ENCODE measurements around the gene CSTPP1. TPM values are rescaled to one million over a fixed set of nuclear protein-coding genes. Genes with fewer than 3 reads are reported as not detected.

Gene CSTPP1
- total RNA-seq, 4 donors from 2014 or later = 13.3 to 26.4 (median 19.1) TPM

DNA sequence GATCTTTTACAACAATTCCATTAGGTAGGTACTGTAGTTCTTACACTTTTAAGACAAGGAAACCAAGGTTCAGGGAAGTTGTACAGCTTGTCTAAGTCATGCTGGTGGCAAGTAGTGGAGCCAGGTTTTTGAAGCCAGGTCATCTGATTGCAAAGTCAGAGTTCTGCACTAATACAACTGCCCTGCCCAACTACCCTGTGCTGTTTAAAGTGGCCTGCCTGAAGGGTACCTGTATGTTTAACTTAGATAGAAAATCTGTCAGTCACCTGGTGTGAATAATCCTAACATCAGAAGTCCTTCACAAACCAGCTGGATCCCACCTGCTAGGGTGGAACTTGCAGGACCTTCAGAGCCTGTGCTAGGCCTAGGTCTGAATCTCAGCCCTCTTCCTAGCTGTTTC lies 195.9 kb downstream of the CSTPP1 start:
- TF ChIP-seq, protein P1, sequence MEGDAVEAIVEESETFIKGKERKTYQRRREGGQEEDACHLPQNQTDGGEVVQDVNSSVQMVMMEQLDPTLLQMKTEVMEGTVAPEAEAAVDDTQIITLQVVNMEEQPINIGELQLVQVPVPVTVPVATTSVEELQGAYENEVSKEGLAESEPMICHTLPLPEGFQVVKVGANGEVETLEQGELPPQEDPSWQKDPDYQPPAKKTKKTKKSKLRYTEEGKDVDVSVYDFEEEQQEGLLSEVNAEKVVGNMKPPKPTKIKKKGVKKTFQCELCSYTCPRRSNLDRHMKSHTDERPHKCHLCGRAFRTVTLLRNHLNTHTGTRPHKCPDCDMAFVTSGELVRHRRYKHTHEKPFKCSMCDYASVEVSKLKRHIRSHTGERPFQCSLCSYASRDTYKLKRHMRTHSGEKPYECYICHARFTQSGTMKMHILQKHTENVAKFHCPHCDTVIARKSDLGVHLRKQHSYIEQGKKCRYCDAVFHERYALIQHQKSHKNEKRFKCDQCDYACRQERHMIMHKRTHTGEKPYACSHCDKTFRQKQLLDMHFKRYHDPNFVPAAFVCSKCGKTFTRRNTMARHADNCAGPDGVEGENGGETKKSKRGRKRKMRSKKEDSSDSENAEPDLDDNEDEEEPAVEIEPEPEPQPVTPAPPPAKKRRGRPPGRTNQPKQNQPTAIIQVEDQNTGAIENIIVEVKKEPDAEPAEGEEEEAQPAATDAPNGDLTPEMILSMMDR (IDR thresholded peaks at IDR 0.05) = no peak
- no peak for TF ChIP-seq POLR2AphosphoS5 (IDR thresholded peaks at IDR 0.05)
- no peak for TF ChIP-seq EP300 (IDR thresholded peaks at IDR 0.05)
- TF ChIP-seq POLR2A (IDR thresholded peaks at IDR 0.05; ENCODE audit: low read depth) = no peak
- Histone ChIP-seq H3K36me3 (peaks cover 1 to 8% (median 5%) of the 10 kb centered on the region in 4 donors), H3K4me3 (no peak overlapping the region), H3K4me1 (no peaks in the 10 kb centered on the region), H3K27ac (replicated peaks in 1 of 4) (no peak overlapping the region), H3K9me3 (no peaks in the 10 kb centered on the region), H3K27me3 (no peaks in the 10 kb centered on the region)
- intact Hi-C loops (cut with DNase I) = no loop called here
- no peak for DNase-seq (ENCODE audit: extremely low spot score)

DNA sequence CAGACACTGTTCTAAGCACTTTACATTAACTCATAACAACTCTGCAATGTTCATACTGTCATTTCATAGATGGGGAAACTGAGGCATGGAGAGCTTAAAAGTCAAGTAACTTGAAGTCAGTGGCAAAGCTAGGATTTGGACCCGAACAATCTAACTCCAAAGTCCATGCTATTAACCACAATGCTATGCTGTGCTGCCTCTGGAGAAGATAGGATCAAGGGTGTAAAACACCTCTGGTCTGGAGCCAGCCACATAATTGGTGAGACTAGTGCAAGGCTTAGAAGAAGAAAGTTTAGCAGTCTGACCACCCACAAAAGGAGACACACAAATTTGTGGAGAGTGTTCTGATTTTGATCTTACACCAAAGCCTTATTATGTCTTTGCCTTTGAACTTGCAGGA lies 196.4 kb downstream of the CSTPP1 start:
- no peaks in the 10 kb centered on the region for H3K4me1 ChIP-seq
- H3K9me3 ChIP-seq = no peaks in the 10 kb centered on the region
- 100% methylated on average over 1 of the region's 1 CpG for WGBS
- no peak for DNase-seq (ENCODE audit: extremely low spot score)
- no peak overlapping the region for H3K27ac ChIP-seq (replicated peaks in 1 of 4)
- TF ChIP-seq POLR2AphosphoS5 (IDR thresholded peaks at IDR 0.05) (no peak), EP300 (IDR thresholded peaks at IDR 0.05) (no peak), POLR2A (IDR thresholded peaks at IDR 0.05; ENCODE audit: low read depth) (no peak)
- TF ChIP-seq, protein P1 (IDR thresholded peaks at IDR 0.05) = no peak
- no peak overlapping the region for H3K4me3 ChIP-seq
- peaks cover 6 to 13% (median 10%) of the 10 kb centered on the region in 4 donors for H3K36me3 ChIP-seq
- H3K27me3 ChIP-seq = no peaks in the 10 kb centered on the region
- intact Hi-C loops (cut with DNase I) = no loop called here

DNA sequence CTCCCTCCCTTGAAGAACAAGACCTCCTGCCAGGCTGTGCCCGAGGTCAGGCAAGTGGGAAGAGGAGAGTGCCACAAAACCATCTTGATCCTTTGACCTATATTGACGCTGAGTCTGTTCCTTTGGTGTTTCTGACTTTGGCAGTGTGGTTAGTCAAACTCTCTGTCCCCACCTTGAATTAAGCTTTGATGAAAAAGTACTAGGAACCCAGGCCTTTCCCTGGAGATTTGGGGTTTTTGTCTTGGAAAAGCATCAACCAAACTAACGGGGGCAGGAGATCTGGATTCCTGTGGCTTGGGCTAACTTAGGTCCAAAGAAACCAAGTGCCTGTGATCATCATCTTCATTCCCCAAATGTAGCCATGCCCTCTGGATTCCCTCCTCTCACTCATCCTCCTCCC lies 199.8 kb downstream of the CSTPP1 start:
- DNase-seq (ENCODE audit: extremely low spot score) = no peak
- Histone ChIP-seq H3K4me3 (no peak overlapping the region), H3K9me3 (no peaks in the 10 kb centered on the region), H3K27ac (replicated peaks in 1 of 4) (no peak overlapping the region), H3K4me1 (no peaks in the 10 kb centered on the region), H3K27me3 (no peaks in the 10 kb centered on the region), H3K36me3 (peaks cover 8 to 22% (median 16%) of the 10 kb centered on the region in 4 donors)
- 89% methylated on average over 3 of the region's 3 CpGs for WGBS
- intact Hi-C loops (cut with DNase I) = no loop called here
- TF ChIP-seq POLR2A (IDR thresholded peaks at IDR 0.05; ENCODE audit: low read depth) (no peak), POLR2AphosphoS5 (IDR thresholded peaks at IDR 0.05) (no peak), EP300 (IDR thresholded peaks at IDR 0.05) (no peak)
- TF ChIP-seq, protein P1 (IDR thresholded peaks at IDR 0.05) = no peak

DNA sequence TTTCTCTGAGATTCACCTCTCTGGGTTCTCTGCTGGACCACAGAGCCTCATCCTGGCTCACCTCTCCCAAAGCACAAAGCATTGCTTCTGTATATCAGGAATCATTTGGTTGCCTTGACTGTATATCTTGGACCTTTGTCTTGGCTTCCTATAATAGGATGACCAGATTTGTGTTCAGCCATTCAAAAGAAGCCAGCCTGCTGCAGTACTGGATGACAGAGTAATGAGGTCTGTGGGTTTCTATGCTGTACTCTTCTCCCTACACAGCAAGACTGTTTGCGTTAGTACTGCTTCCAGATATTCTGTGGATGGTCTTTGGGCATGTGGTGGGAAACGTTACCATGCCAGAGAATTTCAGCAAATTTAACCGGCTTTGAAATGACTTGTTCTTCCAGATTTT lies 200.4 kb downstream of the CSTPP1 start:
- H3K27ac ChIP-seq (replicated peaks in 1 of 4) = no peak overlapping the region
- no peak for DNase-seq (ENCODE audit: extremely low spot score)
- H3K4me1 ChIP-seq = no peaks in the 10 kb centered on the region
- WGBS = 84% methylated on average over 3 of the region's 3 CpGs
- intact Hi-C loops (cut with DNase I) = no loop called here
- H3K9me3 ChIP-seq = no peaks in the 10 kb centered on the region
- H3K4me3 ChIP-seq = no peak overlapping the region
- H3K27me3 ChIP-seq = no peaks in the 10 kb centered on the region
- no peak for TF ChIP-seq POLR2AphosphoS5 (IDR thresholded peaks at IDR 0.05)
- TF ChIP-seq POLR2A (IDR thresholded peaks at IDR 0.05; ENCODE audit: low read depth) = no peak
- TF ChIP-seq EP300 (IDR thresholded peaks at IDR 0.05) = no peak
- TF ChIP-seq, protein P1 (IDR thresholded peaks at IDR 0.05) = no peak
- peaks cover 8 to 22% (median 16%) of the 10 kb centered on the region in 4 donors for H3K36me3 ChIP-seq

DNA sequence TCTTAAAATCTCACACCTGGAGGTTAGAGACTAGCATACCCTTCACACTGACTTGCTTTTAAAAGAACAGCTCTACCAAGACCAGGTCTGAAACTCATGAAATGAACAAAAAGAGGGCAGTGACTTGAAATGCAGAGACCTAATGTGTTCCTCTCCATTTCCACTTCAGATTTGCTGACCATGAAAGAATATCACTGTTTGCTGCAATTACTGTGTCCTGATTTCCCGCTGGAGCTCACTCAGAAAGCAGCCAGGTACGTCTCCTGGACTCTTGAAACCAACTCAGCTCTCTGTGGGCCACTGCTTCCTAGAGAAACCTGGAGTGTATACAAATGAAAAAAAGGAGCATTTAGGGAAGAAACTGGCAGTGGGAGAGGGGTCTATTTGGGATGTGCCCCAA lies 200.9 kb downstream of the CSTPP1 start:
- WGBS = 100% methylated on average over 2 of the region's 2 CpGs
- intact Hi-C loops (cut with DNase I) = no loop called here
- H3K9me3 ChIP-seq = no peaks in the 10 kb centered on the region
- H3K27ac ChIP-seq (replicated peaks in 1 of 4) = no peak overlapping the region
- no peak for DNase-seq (ENCODE audit: extremely low spot score)
- no peak overlapping the region for H3K4me3 ChIP-seq
- H3K27me3 ChIP-seq = no peaks in the 10 kb centered on the region
- peaks cover 0 to 1% (median under 1%) of the 10 kb centered on the region in 4 donors for H3K4me1 ChIP-seq
- TF ChIP-seq EP300 (IDR thresholded peaks at IDR 0.05) = no peak
- TF ChIP-seq, protein P1 (IDR thresholded peaks at IDR 0.05) = no peak
- no peak for TF ChIP-seq POLR2A (IDR thresholded peaks at IDR 0.05; ENCODE audit: low read depth)
- no peak for TF ChIP-seq POLR2AphosphoS5 (IDR thresholded peaks at IDR 0.05)
- H3K36me3 ChIP-seq = peaks cover 8 to 22% (median 16%) of the 10 kb centered on the region in 4 donors

All from esophagus muscularis mucosa (tissue), 4 donors.